GM21717 (cell line): Measurements from ENCODE around the gene HCAR2.
"Not testable (repeated sequence)": the region's sequence is repeated elsewhere in the genome, so short reads cannot be mapped to it uniquely, and the experiment has no call there.

Source experiments
- ATAC-seq: cut with Tn5 transposase; IDR thresholded peaks from one replicate; pipeline ENCODE4 v1.9.1; 2021; ENCODE audit warnings: mild to moderate bottlenecking, moderate library complexity; ENCODE audit not compliant: unreplicated experiment

HCAR2 gene

DNA sequence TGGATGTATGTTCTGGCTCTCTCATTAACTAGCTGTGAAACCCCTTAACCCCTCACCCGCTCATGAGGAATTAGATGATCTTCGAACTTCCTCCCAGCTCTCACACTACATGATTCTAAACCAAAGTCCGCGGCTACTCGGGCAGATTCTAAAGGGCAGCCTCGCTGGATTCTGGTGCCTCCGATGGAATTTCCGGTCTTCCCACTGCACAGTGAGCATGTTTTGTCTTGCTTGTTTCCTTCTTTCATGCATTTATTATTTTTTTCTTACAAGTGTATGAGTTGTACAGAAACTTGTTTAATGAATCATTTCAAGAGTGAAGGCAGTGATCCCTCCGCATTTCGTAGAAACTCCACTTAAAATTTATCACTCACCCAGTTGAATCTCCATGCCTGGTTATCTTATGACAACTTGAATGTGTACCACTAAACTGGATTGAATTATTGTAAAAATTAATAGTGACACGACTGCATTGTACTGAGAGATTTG lies 17.9 kb upstream of the HCAR2 start:
- ATAC-seq = no peak

DNA sequence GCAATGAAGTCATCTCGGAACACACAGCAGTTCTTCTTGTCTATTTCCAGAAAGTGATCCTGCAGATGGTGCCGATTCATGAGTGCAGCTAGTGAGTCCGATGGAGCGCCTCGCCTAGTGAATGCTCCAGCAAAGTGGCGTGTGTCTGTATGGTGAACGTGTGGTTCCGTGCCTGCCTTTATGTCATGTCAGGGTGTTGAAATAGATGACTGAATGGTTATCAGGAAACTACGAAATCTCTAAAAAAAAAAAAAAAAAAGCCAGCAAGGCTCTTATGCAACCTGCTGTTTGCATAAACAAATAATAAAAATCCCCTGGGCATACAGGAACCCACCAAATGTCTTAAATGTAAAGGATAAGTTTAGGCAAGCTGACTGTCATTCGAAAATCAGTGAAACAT lies 13.5 kb upstream of the HCAR2 start, which contains the start of gene HCAR3:
TSS of gene HCAR3 (minus strand) at position 154 of the 400 bp plus-strand sequence. CDS start at position 80, 74 bp downstream.
- ATAC-seq = not testable (repeated sequence)

DNA sequence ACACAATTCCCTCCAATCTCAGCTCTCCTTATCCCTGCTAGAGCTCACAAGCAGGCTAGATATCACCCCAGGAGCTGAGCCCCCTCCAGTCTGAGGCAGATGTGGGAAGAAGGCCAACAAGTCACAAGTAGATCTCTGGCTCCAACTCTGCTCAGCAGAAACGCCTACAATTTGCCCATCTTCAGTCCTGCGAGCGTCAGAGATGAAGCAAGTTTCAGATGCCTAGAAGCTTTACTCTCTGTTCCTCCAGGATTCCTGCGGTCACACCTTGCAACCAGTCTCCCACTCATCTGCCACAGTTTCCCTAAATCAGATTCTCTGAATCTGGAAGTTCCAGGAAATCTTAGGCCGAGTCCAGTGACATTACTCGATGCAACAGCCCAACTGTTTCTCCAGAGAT lies 12.1 kb upstream of the HCAR2 start:
- ATAC-seq = not testable (repeated sequence)

DNA sequence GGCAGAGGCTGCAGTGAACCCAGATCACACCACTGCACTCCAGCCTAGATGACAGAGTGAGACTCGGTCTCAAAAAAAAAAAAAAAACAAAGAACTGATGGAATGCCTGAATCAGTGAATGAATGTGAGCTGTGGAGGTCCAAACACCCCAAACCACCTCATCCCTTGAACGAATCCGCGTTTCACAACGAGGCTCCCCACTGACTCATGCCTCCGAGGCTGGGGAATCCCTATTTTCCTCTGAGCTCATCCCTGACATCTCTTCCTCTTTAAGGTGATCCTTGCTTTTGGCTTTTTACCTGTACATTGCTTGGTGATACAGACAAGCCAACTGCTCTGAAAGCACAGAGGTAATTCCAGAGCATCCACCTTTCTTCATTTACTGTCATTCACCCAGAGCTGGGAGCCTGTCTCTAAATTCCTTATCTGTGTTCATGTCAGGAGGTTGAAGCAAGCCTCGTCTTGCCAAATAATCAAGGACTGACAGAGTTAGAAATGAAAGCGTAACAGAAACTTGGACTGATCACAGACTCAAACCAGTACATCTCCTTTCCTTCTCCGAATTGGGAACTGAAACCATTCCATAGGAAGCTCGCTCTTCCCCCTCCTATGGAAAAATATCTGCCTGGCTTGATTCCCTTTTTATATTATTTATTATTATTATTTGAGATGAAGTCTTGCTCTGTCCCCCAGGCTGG lies 10.5 kb upstream of the HCAR2 start:
- not testable (repeated sequence) for ATAC-seq

DNA sequence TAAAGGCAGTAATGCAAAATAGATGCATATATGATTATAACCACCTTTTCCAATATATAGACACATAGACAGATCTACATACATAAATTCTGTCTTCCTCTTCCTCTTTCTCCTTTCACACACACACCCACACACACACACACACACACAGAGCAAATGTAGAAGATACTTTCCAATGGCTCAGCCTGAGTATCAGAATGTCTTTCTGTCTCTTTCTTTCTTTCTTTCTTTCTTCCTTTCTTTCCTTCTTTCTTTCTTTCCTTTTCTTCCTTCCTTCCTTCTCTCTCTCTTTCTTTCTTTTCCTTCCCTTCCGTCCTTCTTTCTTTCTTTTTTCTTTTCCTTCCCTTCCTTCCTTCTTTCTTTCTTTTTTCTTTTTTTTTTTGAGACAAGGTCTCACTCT lies 8.1 kb upstream of the HCAR2 start:
- not testable (repeated sequence) for ATAC-seq

DNA sequence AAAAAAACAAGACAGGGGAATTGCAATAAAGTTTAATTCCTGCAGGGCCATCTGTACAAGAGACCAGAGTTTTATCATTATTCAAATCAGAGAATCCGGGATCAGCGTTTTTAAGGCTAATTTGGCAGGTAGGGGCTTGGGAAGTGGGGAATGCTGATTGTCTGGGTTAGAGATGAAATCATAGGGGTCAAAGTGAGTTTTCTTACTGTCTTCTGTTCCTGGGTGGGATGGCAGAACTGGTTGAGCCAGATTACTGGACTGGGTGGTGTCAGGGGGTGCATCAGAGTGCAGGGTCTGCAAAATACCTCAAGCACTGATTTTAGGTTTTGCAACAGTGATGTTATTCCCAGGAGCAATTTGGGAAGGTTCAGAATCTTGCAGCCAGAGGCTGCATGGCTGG lies 7.2 kb upstream of the HCAR2 start:
- not testable (repeated sequence) for ATAC-seq

DNA sequence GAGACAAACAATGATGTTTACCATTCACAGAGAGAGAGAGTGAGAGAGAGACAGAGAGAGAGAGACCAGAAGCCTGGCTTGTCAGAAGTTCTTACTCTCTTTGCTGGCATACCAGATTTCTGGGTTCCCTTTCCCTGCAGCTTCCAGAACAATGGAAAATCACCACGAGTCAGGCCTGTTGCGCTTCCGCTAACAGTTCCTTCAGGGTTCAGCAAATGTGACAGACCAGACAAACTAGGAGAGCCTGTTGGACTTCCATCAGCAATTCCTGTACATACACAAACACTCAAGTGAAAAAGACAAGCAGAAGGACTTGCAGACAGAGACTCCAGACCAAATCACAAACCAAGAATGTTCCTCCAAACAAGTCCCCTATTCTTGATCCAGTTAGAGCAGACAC lies 6.1 kb upstream of the HCAR2 start:
- not testable (repeated sequence) for ATAC-seq

DNA sequence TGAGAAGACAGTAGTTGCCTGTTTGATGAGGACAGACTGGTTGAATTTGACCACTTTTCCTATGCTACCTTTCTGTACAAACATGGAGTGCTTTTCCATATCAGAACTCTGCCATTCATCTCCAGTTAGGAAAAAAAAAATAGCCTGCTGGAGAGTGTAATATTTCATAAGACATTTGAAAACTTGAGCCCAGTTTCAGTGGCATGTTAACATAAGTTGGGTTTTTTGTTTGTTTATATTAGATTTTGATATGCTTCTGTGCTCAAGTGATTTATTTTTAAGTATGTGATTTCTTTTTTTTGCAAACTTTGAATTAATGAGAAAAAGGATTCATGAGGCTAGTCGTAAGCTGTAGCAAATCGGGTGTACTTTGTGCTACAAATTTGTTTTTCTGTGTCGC lies 684 bp upstream of the HCAR2 start:
- ATAC-seq = not testable (repeated sequence)

DNA sequence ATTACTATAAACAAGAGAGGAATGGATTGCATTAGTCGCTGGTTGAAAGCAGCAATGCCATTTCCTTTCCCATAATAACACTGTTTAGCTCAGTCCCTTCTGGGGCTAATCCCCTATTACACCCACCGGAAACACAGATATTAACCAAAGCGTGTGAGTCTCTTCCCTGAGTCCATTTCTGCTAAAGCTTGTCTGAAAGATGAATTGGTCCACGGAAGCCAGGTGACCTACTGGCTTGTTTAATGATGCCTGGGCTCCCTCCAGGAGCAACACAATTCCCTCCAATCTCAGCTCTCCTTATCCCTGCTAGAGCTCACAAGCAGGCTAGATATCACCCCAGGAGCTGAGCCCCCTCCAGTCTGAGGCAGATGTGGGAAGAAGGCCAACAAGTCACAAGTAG lies 1.7 kb downstream of the HCAR2 start:
- ATAC-seq = not testable (repeated sequence)

DNA sequence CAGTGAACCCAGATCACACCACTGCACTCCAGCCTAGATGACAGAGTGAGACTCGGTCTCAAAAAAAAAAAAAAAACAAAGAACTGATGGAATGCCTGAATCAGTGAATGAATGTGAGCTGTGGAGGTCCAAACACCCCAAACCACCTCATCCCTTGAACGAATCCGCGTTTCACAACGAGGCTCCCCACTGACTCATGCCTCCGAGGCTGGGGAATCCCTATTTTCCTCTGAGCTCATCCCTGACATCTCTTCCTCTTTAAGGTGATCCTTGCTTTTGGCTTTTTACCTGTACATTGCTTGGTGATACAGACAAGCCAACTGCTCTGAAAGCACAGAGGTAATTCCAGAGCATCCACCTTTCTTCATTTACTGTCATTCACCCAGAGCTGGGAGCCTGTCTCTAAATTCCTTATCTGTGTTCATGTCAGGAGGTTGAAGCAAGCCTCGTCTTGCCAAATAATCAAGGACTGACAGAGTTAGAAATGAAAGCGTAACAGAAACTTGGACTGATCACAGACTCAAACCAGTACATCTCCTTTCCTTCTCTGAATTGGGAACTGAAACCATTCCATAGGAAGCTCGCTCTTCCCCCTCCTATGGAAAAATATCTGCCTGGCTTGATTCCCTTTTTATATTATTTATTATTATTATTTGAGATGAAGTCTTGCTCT lies 3.0 kb downstream of the HCAR2 start:
- not testable (repeated sequence) for ATAC-seq

DNA sequence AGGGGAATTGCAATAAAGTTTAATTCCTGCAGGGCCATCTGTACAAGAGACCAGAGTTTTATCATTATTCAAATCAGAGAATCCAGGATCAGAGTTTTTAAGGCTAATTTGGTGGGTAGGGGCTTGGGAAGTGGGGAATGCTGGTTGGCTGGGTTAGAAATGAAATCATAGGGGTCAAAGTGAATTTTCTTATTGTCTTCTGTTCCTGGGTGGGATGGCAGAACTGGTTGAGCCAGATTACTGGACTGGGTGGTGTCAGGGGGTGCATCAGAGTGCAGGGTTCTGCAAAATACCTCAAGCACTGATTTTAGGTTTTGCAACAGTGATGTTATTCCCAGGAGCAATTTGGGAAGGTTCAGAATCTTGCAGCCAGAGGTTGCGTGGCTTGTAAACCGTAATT lies 6.2 kb downstream of the HCAR2 start:
- ATAC-seq = not testable (repeated sequence)

DNA sequence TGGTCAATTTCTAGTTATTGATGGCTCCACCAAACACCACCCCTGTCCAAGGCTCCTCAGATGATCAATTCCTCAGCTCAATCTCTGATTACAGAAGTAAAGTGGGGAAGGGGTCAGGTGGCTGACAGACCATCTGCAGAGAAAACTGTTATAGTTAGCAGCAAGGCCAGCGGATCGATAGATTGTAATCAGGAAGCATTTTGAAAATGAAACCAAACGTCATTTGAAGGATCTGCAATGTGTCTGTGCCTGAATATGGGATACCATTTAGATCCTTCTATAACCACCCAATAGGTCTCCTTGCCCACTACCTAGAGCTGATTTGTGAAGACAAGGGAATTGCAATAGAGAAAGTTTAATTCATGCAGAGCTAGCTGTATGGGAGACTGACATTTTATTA lies 11.6 kb downstream of the HCAR2 start:
- no peak for ATAC-seq

DNA sequence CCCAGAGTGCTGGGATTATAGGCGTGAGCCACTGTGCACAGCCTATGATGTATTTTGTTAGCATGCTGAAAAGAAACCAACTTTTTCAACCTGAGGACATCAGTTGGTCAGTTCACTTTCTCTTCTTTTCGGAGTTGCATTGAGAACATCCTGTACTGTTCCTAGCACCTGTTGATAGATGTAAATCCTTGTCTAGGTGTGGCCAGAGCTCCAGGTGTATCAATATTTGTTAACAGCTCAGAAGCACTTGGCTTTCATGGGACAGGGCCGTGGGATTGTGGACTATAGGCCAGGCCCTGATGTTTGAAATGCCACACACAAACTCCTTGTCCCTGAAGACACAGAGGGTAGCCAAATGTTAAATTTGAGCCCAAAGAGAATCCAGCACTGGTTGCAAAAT lies 14.9 kb downstream of the HCAR2 start:
- no peak for ATAC-seq

DNA sequence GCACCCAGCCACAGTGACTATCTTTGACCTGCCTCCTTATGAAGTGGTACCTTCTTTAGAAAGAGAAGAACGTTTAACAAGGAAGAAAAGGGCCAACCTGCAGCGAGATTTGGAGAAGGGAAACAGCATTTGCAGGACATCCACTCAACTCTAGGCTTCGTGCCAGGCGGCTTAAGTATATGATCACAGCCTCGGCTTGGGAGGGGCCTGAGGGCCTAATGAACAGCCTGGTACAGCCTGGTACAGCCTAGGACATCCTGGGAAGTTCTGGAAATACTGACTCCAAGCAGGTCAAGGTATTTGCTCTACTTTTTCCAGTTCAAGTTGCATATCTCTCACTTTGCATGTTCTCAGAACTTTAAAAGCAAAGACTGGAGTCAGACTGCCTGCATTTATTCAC lies 16.1 kb downstream of the HCAR2 start:
- ATAC-seq = no peak

DNA sequence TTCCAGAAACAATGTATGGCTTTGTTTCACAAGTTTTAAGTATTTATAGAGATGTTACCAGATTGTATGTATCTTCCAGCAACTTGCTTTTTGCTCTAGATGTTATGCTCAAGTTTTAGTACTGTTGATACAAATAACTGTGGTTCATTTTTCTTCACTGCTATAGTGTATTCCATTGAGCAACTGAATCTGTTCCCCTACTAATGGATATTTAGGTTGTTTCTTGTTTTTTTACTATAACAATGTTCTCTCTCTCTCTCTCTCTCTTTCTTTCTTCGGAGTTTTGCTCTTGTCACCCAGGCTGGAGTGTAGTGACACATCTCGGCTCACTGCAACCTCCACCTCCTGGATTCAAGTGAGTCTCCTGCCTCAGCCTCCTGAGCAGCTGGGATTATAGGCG lies 16.6 kb downstream of the HCAR2 start:
- no peak for ATAC-seq

DNA sequence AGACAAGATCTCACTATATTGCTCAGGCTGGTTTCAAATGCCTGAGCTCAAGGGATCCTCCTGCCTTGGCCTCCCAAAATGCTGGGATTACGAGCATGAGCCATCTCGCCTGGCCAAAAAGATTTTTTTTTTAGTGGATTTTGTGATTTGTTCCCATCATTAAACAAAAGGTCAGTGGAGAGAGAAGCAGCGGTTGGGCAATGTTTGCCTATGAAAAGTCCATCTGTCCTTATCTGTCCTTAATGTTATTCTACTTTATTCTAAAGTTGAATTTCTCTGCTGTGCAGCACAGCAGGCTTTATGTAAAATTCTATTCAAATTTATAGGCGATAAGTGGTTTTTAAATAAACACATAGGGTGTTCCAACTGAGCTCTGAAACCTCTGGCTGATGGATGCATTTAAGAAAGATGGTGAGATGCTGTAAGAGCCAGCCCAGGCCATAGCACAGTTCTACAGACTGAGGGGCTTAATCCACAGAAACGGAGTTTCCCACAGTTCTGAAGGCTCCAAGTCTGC lies 18.8 kb downstream of the HCAR2 start:
- ATAC-seq = no peak

DNA sequence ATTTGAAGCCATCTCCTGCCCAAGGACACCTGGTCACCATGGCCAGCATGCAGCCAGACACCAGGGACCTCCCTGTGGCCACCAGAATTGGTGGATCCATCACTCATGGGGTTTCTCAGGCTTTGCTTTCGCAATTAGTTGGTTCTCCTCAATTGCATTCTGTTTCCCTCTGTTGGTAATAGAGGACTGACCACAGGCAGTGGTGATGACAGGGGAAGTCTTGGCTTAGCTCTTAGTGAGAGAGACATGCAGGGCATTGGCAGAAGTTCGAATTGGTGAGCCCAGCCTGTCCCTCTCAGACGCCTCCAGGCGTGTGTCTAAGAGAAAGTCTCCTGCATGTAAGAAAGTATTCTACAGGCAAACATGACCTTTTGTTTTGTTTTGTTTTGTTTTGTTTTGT lies 21.3 kb downstream of the HCAR2 start:
- ATAC-seq = no peak

DNA sequence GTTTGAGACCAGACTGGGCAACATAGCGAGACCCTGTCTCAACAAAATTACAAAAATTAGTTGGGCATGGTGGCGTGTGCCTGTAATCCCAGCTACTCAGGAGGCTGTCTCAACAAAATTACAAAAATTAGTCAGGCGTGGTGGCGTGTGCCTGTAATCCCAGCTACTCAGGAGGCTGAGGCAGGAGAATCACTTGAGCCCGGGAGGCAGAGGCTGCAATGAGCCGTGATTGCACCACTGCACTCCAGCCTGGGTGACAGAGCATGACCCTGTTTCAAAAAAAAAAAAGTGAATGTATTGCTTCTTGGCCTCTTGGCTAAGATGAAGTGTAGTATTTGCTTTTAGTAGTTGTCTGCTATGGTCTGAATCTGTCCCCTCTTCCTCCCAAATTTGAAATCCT lies 22.2 kb downstream of the HCAR2 start:
- ATAC-seq = not testable (repeated sequence)

DNA sequence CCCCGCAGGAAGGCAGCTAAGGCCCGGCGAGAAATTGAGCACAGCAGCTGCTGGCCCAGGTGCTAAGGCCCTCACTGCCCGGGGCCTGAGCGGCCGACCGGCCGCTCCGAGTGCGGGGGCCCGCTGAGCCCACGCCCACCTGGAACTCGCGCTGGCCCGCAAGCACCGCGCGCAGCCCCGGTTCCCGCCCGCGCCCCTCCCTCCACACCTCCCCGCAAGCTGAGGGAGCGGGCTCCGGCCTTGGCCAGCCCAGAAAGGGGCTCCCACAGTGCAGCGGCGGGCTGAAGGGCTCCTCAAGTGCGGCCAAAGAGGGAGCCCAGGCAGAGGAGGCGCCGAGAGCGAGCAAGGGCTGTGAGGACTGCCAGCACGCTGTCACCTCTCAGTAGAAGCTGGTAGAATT lies 26.4 kb downstream of the HCAR2 start:
- not testable (repeated sequence) for ATAC-seq

DNA sequence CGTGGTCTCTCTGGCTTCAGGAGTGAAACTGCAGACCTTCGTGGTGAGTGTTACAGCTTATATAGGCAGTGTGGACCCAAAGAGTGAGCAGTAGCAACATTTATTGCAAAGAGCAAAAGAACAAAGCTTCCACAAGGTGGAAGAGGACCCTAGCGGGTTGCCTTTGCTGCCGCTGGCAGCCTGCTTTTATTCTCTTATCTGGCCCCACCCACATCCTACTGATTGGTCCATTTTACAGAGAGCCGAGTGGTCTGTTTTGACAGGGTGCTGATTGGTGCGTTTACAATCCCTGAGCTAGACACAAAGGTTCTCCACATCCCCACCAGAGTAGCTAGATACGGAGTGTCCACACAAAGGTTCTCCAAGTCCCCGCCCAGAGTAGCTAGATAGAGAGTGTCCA lies 27.1 kb downstream of the HCAR2 start:
- not testable (repeated sequence) for ATAC-seq

DNA sequence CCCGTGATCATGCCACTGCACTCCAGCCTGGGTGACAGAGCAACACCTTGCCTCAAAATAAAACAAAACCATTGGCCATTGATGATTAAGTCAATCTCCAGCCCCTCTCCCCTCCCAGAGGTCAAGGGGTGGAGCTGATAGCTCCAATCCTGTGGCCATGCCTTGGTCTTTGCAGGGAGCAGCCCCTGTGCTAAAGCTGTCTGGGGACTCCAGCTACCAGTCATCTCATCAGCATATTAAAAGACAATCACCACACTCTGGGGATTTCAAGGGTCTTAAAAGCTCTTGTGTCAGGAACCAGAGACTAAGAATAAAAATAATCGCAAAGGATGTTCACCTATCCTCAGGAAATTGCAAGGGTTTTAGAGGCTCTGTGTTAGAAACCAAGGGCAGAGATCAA lies 30.6 kb downstream of the HCAR2 start:
- no peak for ATAC-seq
